Measurements from ENCODE around the gene N4BP2L2. TPM values are rescaled to one million over a fixed set of nuclear protein-coding genes. Genes with fewer than 3 reads are reported as not detected.
A peak's percentile ranks its signal among the peaks of the same experiment; 100 is the strongest.

Gene N4BP2L2
- total and polyA plus RNA-seq, 9 of the 15 experiments (the other 6 are each of a cell fraction or from before 2014, with no cell fraction given) = 33.9 to 76.4 (median 48.7) TPM

DNA sequence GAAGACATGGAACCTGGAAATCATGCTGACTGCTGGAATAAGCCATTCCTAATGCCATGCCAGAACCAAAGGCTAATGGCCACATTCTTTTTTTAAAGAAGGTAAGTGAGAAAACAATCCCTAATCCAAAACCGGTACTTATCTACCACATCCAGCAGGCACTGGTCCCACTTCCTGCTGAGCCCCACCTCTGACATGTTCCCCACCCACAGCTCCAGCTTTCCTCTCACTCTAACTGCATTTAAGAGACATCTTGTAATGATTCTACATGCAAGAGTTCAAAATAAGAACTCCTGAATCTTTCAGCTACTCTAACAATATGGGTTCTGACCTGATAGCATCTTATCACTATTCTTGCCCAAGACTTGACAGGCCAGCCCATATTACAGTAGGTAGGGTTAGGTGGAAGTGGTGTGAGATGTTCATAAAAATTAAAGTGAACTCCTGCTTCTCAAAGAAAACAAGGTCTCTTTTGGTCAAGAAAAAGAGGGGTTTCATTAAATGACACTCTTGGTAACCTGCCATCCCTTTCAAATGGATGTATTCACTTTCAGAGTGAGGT, 41.9 kb downstream of the N4BP2L2 start (continued):
- TF ChIP-seq, protein P1, sequence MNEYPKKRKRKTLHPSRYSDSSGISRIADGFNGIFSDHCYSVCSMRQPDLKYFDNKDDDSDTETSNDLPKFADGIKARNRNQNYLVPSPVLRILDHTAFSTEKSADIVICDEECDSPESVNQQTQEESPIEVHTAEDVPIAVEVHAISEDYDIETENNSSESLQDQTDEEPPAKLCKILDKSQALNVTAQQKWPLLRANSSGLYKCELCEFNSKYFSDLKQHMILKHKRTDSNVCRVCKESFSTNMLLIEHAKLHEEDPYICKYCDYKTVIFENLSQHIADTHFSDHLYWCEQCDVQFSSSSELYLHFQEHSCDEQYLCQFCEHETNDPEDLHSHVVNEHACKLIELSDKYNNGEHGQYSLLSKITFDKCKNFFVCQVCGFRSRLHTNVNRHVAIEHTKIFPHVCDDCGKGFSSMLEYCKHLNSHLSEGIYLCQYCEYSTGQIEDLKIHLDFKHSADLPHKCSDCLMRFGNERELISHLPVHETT (CRISPR knock-in tag; conservative IDR thresholded peaks at IDR 0.05 in 1 of 2, IDR thresholded peaks at IDR 0.05 in 1 of 2) = no peak
- peak; percentile 68 for TF ChIP-seq ARID1B (IDR thresholded peaks at IDR 0.05)
- TF ChIP-seq EP300 (IDR thresholded peaks at IDR 0.05; ENCODE audit: low read length) = peak; percentile 46; the same call in 1 of the 2 replicates
- TF ChIP-seq CBFA2T2 (conservative IDR thresholded peaks at IDR 0.05) = 0 out of 2 replicates have a peak, but pooled peaks have one; percentile 28
- TF ChIP-seq CBFA2T3 (IDR thresholded peaks at IDR 0.05) = peak; percentile 56
- 0 out of 2 replicates have a peak, but pooled peaks have one; percentile 24 for TF ChIP-seq ETV5 (CRISPR knock-in tag; IDR thresholded peaks at IDR 0.05; ENCODE audit: low read depth)
- no peak for TF ChIP-seq DACH1 (IDR thresholded peaks at IDR 0.05; ENCODE audit: partially characterized antibody)
- TF ChIP-seq, protein P2, sequence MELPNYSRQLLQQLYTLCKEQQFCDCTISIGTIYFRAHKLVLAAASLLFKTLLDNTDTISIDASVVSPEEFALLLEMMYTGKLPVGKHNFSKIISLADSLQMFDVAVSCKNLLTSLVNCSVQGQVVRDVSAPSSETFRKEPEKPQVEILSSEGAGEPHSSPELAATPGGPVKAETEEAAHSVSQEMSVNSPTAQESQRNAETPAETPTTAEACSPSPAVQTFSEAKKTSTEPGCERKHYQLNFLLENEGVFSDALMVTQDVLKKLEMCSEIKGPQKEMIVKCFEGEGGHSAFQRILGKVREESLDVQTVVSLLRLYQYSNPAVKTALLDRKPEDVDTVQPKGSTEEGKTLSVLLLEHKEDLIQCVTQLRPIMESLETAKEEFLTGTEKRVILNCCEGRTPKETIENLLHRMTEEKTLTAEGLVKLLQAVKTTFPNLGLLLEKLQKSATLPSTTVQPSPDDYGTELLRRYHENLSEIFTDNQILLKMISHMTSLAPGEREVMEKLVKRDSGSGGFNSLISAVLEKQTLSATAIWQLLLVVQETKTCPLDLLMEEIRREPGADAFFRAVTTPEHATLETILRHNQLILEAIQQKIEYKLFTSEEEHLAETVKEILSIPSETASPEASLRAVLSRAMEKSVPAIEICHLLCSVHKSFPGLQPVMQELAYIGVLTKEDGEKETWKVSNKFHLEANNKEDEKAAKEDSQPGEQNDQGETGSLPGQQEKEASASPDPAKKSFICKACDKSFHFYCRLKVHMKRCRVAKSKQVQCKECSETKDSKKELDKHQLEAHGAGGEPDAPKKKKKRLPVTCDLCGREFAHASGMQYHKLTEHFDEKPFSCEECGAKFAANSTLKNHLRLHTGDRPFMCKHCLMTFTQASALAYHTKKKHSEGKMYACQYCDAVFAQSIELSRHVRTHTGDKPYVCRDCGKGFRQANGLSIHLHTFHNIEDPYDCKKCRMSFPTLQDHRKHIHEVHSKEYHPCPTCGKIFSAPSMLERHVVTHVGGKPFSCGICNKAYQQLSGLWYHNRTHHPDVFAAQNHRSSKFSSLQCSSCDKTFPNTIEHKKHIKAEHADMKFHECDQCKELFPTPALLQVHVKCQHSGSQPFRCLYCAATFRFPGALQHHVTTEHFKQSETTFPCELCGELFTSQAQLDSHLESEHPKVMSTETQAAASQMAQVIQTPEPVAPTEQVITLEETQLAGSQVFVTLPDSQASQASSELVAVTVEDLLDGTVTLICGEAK (IDR thresholded peaks at IDR 0.05) = no peak
- TF ChIP-seq, protein P2 (CRISPR knock-in tag; IDR thresholded peaks at IDR 0.05) = no peak
- no peak for TF ChIP-seq SRSF3 (IDR thresholded peaks at IDR 0.05; ENCODE audit: insufficient read depth, low read length)
- peak; percentile 48; the same call in 1 of the 2 replicates for TF ChIP-seq TCF3 (CRISPR knock-in tag; IDR thresholded peaks at IDR 0.05)
- peak; percentile 50; the same call in 1 of the 2 replicates for TF ChIP-seq DPF2 (IDR thresholded peaks at IDR 0.05)
- TF ChIP-seq SMARCA4 (IDR thresholded peaks at IDR 0.05) = peak; percentile 46; the same call in 1 of the 2 replicates
